Islet of Langerhans (tissue), 1 donor: ENCODE measurements around the gene CHMP1A.

Experiments used
- FAIRE-seq: peaks from one replicate; lab custom pipeline; 2011; peaks lifted over from hg19 to GRCh38; lab: Jason Lieb, UNC

Gene CHMP1A

GRCh38 chr16:89623511-89624261, 33.8 kb downstream of the CHMP1A start:
- no peak for FAIRE-seq

GRCh38 chr16:89621698-89622409, 35.7 kb downstream of the CHMP1A start:
- FAIRE-seq, result no peak

GRCh38 chr16:89621136-89621697, 36.3 kb downstream of the CHMP1A start:
- FAIRE-seq, result no peak

DNA sequence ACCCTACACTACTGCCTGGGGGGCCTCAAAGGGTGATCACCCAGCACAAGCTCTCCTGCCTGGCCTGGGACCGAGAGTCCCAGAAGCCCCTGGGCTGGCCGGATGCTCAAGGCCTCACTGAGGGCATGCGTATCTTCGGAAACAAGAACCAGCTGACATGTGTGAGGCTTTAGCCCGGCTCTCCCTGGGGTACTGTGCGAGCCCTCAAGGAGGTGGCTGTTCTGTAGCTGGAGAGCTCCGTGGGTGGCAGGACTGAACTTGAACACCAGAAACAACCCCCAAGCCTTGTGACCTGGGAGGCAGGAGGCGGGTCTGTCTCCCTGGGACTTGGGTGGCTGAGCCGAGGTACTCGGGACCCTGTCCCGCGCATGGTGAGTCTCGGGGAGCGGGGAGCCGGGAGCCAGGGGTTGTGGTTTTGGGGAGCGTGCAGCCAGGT, 37.1 kb downstream of the CHMP1A start:
- FAIRE-seq, result no peak

DNA sequence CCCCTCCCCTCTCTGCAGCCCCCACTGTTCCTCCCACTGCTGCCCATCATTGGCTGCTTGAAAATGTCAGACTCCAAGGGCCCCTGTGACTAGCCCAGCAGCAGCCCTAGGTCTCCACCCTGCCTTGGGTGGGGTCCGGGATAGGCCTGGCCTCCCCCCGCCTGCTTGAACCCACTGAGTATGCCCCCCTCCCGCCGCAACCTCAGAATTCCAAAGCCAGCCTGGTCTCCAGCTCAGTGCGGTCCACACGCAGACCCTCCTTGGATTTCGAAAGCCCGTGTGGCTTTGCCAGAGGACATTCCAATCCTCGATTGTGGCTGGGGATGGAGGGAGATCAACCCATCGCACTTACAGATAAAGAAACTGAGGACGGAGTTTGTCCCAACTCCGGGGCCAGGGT, 37.7 kb downstream of the CHMP1A start:
- FAIRE-seq, result no peak

- FAIRE-seq, result no peak
Measured at GRCh38 chr16:89618109-89618998, 39.2 kb downstream of the CHMP1A start.

DNA sequence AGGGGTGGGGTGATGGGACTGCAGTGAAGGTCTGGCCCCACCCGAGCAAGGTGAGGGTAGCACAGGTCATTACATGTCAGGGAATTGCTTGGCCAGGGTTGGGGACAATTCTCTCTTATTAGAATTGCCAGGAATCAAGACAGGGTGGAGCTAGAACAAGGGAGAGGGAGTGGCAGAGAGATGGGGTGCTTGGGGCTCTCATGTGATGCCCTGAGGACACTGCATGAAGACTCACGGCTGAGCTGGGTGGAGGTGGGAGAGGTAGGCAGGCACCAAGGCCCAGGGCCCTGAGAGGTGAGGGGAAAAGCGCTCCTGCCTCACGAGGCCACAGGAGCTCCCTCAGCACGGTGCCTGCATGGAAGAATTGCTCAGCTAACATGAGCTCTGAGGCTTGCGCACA, 40.5 kb downstream of the CHMP1A start:
- no peak for FAIRE-seq

GRCh38 chr16:89616623-89617022, 40.9 kb downstream of the CHMP1A start:
- FAIRE-seq, result no peak

GRCh38 chr16:89615596-89616090, 41.9 kb downstream of the CHMP1A start:
- FAIRE-seq, result no peak

- FAIRE-seq, result no peak
Measured at GRCh38 chr16:89615176-89615575, 42.3 kb downstream of the CHMP1A start.

DNA sequence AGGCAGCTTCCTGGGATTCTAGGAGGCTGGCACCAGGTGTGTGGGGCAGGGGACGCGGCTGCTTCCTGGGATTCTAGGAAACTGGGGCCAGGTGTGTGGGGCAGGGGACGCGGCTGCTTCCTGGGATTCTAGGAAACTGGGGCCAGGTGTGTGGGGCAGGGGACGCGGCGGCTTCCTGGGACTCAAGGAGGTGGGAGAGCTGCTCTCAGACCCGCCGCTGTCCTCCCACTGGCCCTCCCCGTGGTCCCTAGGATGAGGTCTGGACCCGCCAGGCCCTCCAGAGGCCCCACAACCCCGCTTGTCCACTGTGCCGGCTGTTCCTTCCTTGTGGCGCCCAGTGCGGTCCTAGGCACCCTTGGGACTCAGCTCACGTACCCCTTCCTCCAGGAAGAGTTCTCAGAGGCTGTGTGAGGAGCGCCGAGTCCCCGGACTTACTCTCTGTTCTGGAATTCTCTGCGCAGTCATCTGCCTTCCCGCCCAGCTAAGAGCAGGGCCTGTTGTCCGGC, 43.5 kb downstream of the CHMP1A start:
- no peak for FAIRE-seq

- FAIRE-seq, result no peak
Measured at GRCh38 chr16:89613231-89613953, 44.1 kb downstream of the CHMP1A start, which contains the start of gene DPEP1. DPEP1 (plus strand) TSS chr16:89613642; CDS start chr16:89630411, 16,769 bp downstream.

GRCh38 chr16:89612415-89613166, 44.9 kb downstream of the CHMP1A start:
- FAIRE-seq, result no peak

- FAIRE-seq, result no peak
Measured at GRCh38 chr16:89610108-89610453, 47.4 kb downstream of the CHMP1A start.

GRCh38 chr16:89607937-89608740, 49.4 kb downstream of the CHMP1A start:
- FAIRE-seq, result no peak

- no peak for FAIRE-seq
Measured at GRCh38 chr16:89607453-89607852, 50.1 kb downstream of the CHMP1A start.

GRCh38 chr16:89606006-89606405, 51.5 kb downstream of the CHMP1A start:
- FAIRE-seq, result no peak

DNA sequence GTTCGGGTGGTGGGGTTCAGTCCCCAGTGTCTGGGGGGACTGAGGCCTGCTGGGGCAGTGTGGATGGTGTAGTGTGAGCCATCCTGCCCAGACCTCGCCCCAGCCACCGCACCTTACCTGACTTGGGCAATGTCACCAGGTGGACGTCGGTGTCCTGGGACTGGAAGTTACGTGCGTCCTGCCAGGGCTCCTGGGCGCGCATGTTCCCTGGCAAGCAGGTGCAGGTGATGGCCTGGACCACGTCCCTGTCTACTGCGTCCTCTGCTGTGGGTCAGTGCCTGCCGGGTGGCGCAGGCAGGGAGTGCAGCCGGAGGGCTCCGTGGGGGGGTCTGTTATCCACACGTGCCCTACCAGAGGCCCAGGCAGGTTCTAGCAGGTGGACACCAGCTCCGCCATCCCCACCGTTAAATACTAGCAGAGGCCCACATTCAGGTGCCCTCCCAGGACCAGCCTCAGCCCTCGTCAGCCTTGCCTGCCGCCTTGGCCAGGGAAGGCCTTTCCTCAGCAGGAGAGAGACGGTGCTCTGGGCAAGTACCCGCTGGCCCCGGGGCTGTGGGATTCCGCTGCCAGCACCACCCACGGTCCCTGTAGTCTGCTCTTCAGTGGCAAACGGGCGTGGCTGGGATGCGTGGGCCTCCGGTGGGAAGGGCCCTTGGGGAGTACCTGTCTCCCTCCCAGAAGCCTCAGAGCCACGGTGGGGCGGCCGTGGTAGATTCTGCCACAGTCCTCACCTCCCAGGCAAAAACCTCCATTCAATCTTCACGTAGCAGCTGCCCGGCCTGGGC, 52.1 kb downstream of the CHMP1A start:
- no peak for FAIRE-seq

GRCh38 chr16:89604764-89605163, 52.7 kb downstream of the CHMP1A start:
- FAIRE-seq, result no peak
